GM19240 (cell line): Measurements from ENCODE around the gene TTPAL.

Source experiments
- DNase-seq: peaks from one replicate; pipeline ENCODE4 v3.0.0; 2011; ENCODE audit warnings: low spot score; ENCODE audit not compliant: insufficient read length

The TTPAL gene

DNA sequence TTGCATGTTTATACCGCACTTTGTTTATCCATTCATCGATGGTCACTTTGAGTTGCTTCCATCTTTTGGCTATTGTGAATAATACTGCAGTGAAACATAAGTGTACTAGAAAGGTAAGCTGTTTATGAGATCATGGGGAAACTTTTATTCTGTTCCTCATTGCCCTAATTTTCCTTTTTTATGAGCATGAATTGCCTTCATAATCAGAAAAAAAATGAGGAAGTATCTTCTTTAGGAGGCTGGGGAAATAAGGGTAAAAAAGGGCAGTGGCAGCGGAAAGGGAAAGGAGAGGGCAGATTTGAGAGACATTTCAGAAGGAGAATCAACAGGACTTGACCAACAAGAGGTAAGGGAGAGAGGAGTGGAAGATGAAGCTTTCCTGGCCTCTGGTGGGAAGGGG lies 60.5 kb downstream of the TTPAL start:
- no peak for DNase-seq

DNA sequence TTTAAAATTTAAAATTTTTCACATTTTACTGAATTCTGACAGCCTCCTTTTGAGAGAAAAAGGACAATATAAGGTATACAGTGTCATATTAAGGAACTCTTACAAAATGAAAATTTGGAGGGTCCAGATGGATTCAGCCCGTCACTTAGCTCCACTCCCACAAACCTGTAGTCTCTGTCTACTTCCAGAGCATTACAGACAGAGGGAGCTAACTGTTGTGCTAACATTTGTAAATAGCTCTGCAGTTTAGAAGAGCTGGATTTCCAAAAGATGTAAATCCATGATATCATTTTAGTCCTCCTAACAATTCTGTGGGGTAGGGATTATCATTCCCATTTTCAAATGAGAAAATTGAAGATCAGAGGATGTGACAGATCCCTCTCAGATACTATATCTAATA lies 62.3 kb downstream of the TTPAL start:
- DNase-seq: no peak

DNA sequence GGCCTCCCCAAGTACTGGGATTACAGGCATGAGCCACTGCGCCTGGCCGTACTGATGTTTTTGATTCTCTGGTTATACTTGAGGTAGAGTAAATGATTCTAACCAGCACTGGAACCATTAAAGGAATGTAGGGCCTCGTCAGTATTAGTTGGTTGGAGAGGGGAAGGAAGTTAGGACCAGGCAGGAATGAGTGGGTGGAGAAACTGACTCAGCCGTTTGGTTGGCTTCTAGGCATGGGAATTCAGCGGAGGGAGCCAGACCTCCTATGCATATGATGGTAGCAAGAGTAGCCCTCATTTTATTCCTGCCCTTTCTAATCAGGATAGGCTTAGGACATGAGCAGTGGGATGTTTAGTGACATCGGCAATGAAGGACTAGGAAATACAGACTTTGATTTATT lies 65.2 kb downstream of the TTPAL start:
- no peak for DNase-seq

DNA sequence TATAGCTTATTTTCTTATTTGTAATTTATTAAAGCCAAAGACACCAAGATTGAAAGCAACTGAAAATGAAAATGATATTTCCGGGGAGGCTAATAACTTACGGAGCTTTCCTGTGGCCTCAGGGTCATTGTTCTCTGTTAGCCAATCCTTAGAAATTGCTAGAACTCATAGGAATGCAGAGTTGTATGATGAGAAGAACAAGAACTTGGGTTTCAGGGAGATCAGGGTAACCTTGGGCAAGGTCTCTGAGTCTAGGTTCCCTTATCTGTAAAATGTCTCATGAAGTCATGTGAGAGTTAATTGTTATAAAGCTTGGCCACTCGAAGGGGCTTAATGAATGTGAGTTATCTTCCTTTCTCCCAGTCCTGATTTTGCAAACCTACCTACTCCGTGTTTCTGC lies 66.3 kb downstream of the TTPAL start:
- DNase-seq: no peak

DNA sequence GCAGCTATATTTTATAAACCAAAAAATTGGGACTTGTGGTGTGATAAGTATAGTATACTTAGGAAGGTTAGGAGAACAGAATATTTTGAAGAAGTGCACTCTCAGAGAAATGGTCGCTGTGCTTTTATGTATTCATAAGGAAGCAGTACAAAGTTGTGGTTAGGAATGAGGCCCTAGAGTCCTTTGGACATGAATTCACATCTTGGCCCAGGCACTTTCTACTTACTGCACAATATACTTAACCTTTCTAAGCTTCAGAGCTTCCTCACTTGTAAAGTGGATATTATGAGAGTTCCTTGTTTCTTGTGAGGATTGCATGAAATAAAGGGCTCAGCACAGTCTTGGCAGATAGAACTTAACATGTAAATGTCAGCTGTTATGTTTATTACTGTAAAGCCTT lies 67.2 kb downstream of the TTPAL start:
- DNase-seq: no peak

DNA sequence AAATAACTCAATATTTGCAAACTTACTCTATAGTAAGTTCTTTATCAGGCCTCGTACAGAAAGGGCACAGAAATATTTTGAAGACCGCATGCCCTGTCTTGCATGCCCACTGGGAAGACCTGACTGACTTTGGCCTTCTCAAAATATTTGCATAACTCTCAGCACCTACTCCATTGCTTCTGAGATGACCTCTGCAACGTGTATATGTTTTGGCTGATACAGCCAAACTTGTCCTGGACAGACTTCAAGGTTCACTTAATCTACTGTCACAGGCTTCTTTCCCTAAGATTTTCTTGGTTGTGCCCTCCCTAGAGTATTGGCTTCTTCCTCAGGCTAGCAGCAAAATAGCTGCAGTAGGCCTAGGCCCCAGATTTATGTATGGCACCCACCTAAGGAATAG lies 67.7 kb downstream of the TTPAL start:
- DNase-seq: no peak
